HCT116 (cell line): ENCODE results near the gene FBN1. TPM values are rescaled to one million over a fixed set of nuclear protein-coding genes. Genes with fewer than 3 reads are reported as not detected.

Experiments used
- ATAC-seq: fragments of 200-7000 bp; cut with Tn5 transposase; 2 replicates; pipeline ENCODE4 v1.9.1; 2020; ENCODE audit warnings: mild to moderate bottlenecking, moderate library complexity
- BruUV-seq: library from RNA; stranded (reverse); fragments of 400-500 nt; replicated peaks from 2 replicates; lab custom pipeline; 2021; lab: Mats Ljungman, UMichigan
- CTCF ChIA-PET: fragments of 300-600 bp; sonication (Branson Sonifier 250); formaldehyde crosslinking; loops from one replicate; lab custom pipeline; 2021; ENCODE audit warnings: antibody characterized with exemption; lab: Charles Lee
- POLR2A ChIA-PET: fragments of 300-600, 350-600 bp; sonication (Branson Sonifier 250); formaldehyde crosslinking; loops from one replicate; lab custom pipeline; 2021; ENCODE audit warnings: antibody characterized with exemption; lab: Charles Lee
- RAD21 ChIA-PET, 2 experiments: fragments of 300-600 bp; sonication (Branson Sonifier 250); formaldehyde crosslinking; loops; one replicate each; lab custom pipeline; 2023; ENCODE audit warnings: low total read pairs in 2 of 2; ENCODE audit not compliant: uncharacterized antibody in 2 of 2, unreplicated experiment in 2 of 2, low non-redundant PET in 1 of 2; lab: Charles Lee
- DNase-seq: peaks from one replicate; pipeline ENCODE4 v3.0.0-alpha.2; 2010; ENCODE audit warnings: low read depth, low spot score
- H2AFZ ChIP-seq: fragments of 200-600 bp; shearing (Covaris generic), sonication (generic); 2 replicates; pipeline ENCODE4 v1.6.1; 2017; ENCODE audit warnings: low read depth, mixed run types, mixed read lengths, antibody characterized with exemption, low read length; ENCODE audit not compliant: poor library complexity, severe bottlenecking
- H3K27ac ChIP-seq: 2 replicates; pipeline ENCODE4 v1.5.1; 2012; ENCODE audit warnings: low read depth, low read length
- H3K27me3 ChIP-seq: fragments of 200-600 bp; sonication (generic); 2 replicates; pipeline ENCODE4 v1.6.1; 2016; ENCODE audit warnings: mixed run types, low read length, mixed read lengths; ENCODE audit not compliant: insufficient read depth
- H3K36me3 ChIP-seq, 2 experiments: fragments of 200-500 bp in 1 of 2; fragments of 200-600 bp in 1 of 2; sonication (Bioruptor generic) in 1 of 2; sonication (generic) in 1 of 2; 2 replicates each; pipeline versions ENCODE4 v1.5.1 to v1.6.1; 2014 to 2016; ENCODE audit warnings: low read length in 2 of 2, inconsistent platforms in 1 of 2, mixed read lengths in 1 of 2, mixed run types in 1 of 2; ENCODE audit not compliant: insufficient read depth in 2 of 2, control insufficient read depth in 1 of 2
- H3K4me1 ChIP-seq, 2 experiments: fragments of 200-600 bp in 1 of 2; sonication (generic) in 1 of 2; 2 replicates each; pipeline versions ENCODE4 v1.5.1 to v1.6.1; 2012 to 2017; ENCODE audit warnings: low read length in 2 of 2, inconsistent platforms in 1 of 2, mild to moderate bottlenecking in 1 of 2, mixed read lengths in 1 of 2, mixed run types in 1 of 2, moderate library complexity in 1 of 2; ENCODE audit not compliant: insufficient read depth in 2 of 2, control insufficient read depth in 1 of 2
- H3K4me2 ChIP-seq: fragments of 200-600 bp; sonication (generic); 2 replicates; pipeline ENCODE4 v1.6.1; 2017; ENCODE audit warnings: mixed run types, low read length, mixed read lengths
- H3K4me3 ChIP-seq, 2 experiments: fragments of 200-600 bp in 1 of 2; sonication (generic) in 1 of 2; replicated peaks in 1 of 2; 2 replicates each; pipeline ENCODE4 v1.5.1; 2011 to 2016; ENCODE audit warnings: low read length in 2 of 2, control low read depth in 1 of 2, low read depth in 1 of 2, mild to moderate bottlenecking in 1 of 2, mixed read lengths in 1 of 2, mixed run types in 1 of 2
- H3K79me2 ChIP-seq: fragments of 200-600 bp; sonication (generic); 2 replicates; pipeline ENCODE4 v1.6.1; 2017; ENCODE audit warnings: mild to moderate bottlenecking, mixed run types, low read length, moderate library complexity, mixed read lengths; ENCODE audit not compliant: insufficient read depth
- H3K9ac ChIP-seq: fragments of 200-600 bp; sonication (generic); 2 replicates; pipeline ENCODE4 v1.6.1; 2016; ENCODE audit warnings: low read length, mixed read lengths
- H3K9me2 ChIP-seq: fragments of 200-600 bp; sonication (generic), shearing (Covaris generic); 2 replicates; pipeline ENCODE4 v1.6.1; 2017; ENCODE audit warnings: mixed run types, mild to moderate bottlenecking, moderate library complexity; ENCODE audit not compliant: insufficient read depth
- H3K9me3 ChIP-seq, 2 experiments: fragments of 200-500 bp in 1 of 2; fragments of 200-600 bp in 1 of 2; sonication (Bioruptor generic) in 1 of 2; sonication (generic) in 1 of 2; 2 replicates each; pipeline ENCODE4 v1.6.1; 2014 to 2017; ENCODE audit warnings: low read length in 2 of 2, mixed read lengths in 2 of 2, inconsistent platforms in 1 of 2, low read depth in 1 of 2, mild to moderate bottlenecking in 1 of 2, mixed run types in 1 of 2, moderate library complexity in 1 of 2; ENCODE audit not compliant: control insufficient read depth in 1 of 2, insufficient read depth in 1 of 2
- H4K20me1 ChIP-seq: fragments of 200-600 bp; sonication (generic), shearing (Covaris generic); 2 replicates; pipeline ENCODE4 v1.6.1; 2017; ENCODE audit warnings: mixed run types, mild to moderate bottlenecking, moderate library complexity; ENCODE audit not compliant: insufficient read depth
- ATF3 ChIP-seq: IDR thresholded peaks from 2 replicates; pipeline ENCODE4 v1.6.1; 2012
- CBX3 ChIP-seq: IDR thresholded peaks from 2 replicates; pipeline ENCODE4 v1.6.1; 2012; ENCODE audit warnings: low read depth
- CEBPB ChIP-seq: IDR thresholded peaks from 2 replicates; pipeline ENCODE4 v1.6.1; 2012; ENCODE audit warnings: low read depth
- EGR1 ChIP-seq: IDR thresholded peaks from 2 replicates; pipeline ENCODE4 v1.6.1; 2012; ENCODE audit warnings: low read depth
- EZH2phosphoT487 ChIP-seq: fragments of 200-600 bp; IDR thresholded peaks from 2 replicates; pipeline ENCODE4 v1.6.1; 2018; ENCODE audit warnings: antibody characterized with exemption, borderline replicate concordance
- FOSL1 ChIP-seq: IDR thresholded peaks from 2 replicates; pipeline ENCODE4 v1.6.1; 2012; ENCODE audit warnings: low read depth
- JUND ChIP-seq: IDR thresholded peaks from 2 replicates; pipeline ENCODE4 v1.6.1; 2012
- POLR2A ChIP-seq: IDR thresholded peaks from 2 replicates; pipeline ENCODE4 v1.7.0; 2011; ENCODE audit warnings: borderline replicate concordance; ENCODE audit not compliant: insufficient read depth, insufficient read length; ENCODE audit errors: extremely low read depth
- POLR2AphosphoS5 ChIP-seq: IDR thresholded peaks from 2 replicates; pipeline ENCODE4 v1.6.1; 2011; ENCODE audit warnings: mild to moderate bottlenecking, low read depth, low read length, moderate library complexity
- RAD21 ChIP-seq: IDR thresholded peaks from 2 replicates; pipeline ENCODE4 v1.6.1; 2012; ENCODE audit warnings: low read depth, mild to moderate bottlenecking
- REST ChIP-seq: IDR thresholded peaks from 2 replicates; pipeline ENCODE4 v1.6.1; 2012; ENCODE audit warnings: low read depth
- SRF ChIP-seq: IDR thresholded peaks from 2 replicates; pipeline ENCODE4 v1.6.1; 2012; ENCODE audit warnings: low read depth
- YY1 ChIP-seq: IDR thresholded peaks from 2 replicates; pipeline ENCODE4 v1.6.1; 2011; ENCODE audit warnings: low read length, low read depth, moderate library complexity, mild to moderate bottlenecking; ENCODE audit not compliant: insufficient replicate concordance; ENCODE audit errors: extremely low read depth
- ZFX ChIP-seq: fragments of 450-650 bp; IDR thresholded peaks from 2 replicates; pipeline ENCODE4 v1.6.1; 2017
- ZNF274 ChIP-seq: fragments of 200-500 bp; sonication (Bioruptor generic); IDR thresholded peaks from 2 replicates; pipeline ENCODE4 v1.6.1; 2014; ENCODE audit warnings: mild to moderate bottlenecking, low read depth, low read length, inconsistent platforms
- intact Hi-C: fragments of 100-400 bp; cut with micrococcal nuclease; formaldehyde crosslinking; loops from 2 replicates; pipeline ENCODE4 v1.10.0; 2022
- total RNA-seq: library from RNA; stranded (reverse); gene quantifications from one replicate; pipeline ENCODE4 v1.2.1, GENCODE V29; 2021; ENCODE audit not compliant: unreplicated experiment
- TF ChIP-seq, protein P1 (sequence below): IDR thresholded peaks from 2 replicates; pipeline ENCODE4 v1.6.1; 2012
- TF ChIP-seq, protein P2 (sequence below), 3 experiments: fragments of 200-600 bp in 1 of 3; sonication (generic) in 1 of 3; IDR thresholded peaks in 2 of 3; conservative IDR thresholded peaks in 1 of 3; 2 replicates each; pipeline ENCODE4 v1.5.1; 2012 to 2017; ENCODE audit warnings: low read depth in 2 of 3, low read length in 2 of 3, antibody characterized with exemption in 1 of 3, borderline replicate concordance in 1 of 3, control low read depth in 1 of 3, mild to moderate bottlenecking in 1 of 3, mixed read lengths in 1 of 3, mixed run types in 1 of 3, moderate library complexity in 1 of 3; ENCODE audit not compliant: insufficient read depth in 1 of 3
- TF ChIP-seq, protein P3 (sequence below): IDR thresholded peaks from 2 replicates; pipeline ENCODE4 v1.6.1; 2011; ENCODE audit warnings: mild to moderate bottlenecking, low read length, moderate library complexity; ENCODE audit not compliant: insufficient replicate concordance; ENCODE audit errors: extremely low read depth

Gene FBN1
- total RNA-seq, 1 experiment from 2014 or later: 1.7 TPM

- no peaks in the 10 kb centered on the region for H3K27me3 ChIP-seq
- H3K4me3 ChIP-seq: no peak overlapping the region
- H3K36me3 ChIP-seq: no peaks in the 10 kb centered on the region
- H3K4me2 ChIP-seq: no peak overlapping the region
- H3K27ac ChIP-seq: no peak overlapping the region
- no peaks in the 10 kb centered on the region for H3K79me2 ChIP-seq
- intact Hi-C loops: no loop called here
- RAD21 ChIA-PET: no interaction called here
- peaks cover 3 to 13% of the 10 kb centered on the region in 2 experiments; a peak in 3 of 4 replicates for H3K4me1 ChIP-seq
- no peak for TF ChIP-seq ZFX
- TF ChIP-seq JUND: no peak
- no peak for TF ChIP-seq RAD21
- no peak for TF ChIP-seq FOSL1
- no peak for TF ChIP-seq REST
- no peak for TF ChIP-seq YY1
- no peak for TF ChIP-seq SRF
- TF ChIP-seq POLR2AphosphoS5: no peak
- TF ChIP-seq CEBPB: no peak
- TF ChIP-seq, protein P1, sequence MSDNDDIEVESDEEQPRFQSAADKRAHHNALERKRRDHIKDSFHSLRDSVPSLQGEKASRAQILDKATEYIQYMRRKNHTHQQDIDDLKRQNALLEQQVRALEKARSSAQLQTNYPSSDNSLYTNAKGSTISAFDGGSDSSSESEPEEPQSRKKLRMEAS: no peak
- no peak for TF ChIP-seq EGR1
- TF ChIP-seq ATF3: no peak
- TF ChIP-seq, protein P2, sequence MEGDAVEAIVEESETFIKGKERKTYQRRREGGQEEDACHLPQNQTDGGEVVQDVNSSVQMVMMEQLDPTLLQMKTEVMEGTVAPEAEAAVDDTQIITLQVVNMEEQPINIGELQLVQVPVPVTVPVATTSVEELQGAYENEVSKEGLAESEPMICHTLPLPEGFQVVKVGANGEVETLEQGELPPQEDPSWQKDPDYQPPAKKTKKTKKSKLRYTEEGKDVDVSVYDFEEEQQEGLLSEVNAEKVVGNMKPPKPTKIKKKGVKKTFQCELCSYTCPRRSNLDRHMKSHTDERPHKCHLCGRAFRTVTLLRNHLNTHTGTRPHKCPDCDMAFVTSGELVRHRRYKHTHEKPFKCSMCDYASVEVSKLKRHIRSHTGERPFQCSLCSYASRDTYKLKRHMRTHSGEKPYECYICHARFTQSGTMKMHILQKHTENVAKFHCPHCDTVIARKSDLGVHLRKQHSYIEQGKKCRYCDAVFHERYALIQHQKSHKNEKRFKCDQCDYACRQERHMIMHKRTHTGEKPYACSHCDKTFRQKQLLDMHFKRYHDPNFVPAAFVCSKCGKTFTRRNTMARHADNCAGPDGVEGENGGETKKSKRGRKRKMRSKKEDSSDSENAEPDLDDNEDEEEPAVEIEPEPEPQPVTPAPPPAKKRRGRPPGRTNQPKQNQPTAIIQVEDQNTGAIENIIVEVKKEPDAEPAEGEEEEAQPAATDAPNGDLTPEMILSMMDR (IDR thresholded peaks at IDR 0.05 in 2 of 3, conservative IDR thresholded peaks at IDR 0.05 in 1 of 3; ENCODE audit: borderline replicate concordance in 1 of 3, insufficient read depth in 1 of 3, low read depth in 2 of 3, low read length in 2 of 3): no peak
- TF ChIP-seq EZH2phosphoT487: no peak
- TF ChIP-seq ZNF274: no peak
- TF ChIP-seq CBX3: no peak
- TF ChIP-seq, protein P3, sequence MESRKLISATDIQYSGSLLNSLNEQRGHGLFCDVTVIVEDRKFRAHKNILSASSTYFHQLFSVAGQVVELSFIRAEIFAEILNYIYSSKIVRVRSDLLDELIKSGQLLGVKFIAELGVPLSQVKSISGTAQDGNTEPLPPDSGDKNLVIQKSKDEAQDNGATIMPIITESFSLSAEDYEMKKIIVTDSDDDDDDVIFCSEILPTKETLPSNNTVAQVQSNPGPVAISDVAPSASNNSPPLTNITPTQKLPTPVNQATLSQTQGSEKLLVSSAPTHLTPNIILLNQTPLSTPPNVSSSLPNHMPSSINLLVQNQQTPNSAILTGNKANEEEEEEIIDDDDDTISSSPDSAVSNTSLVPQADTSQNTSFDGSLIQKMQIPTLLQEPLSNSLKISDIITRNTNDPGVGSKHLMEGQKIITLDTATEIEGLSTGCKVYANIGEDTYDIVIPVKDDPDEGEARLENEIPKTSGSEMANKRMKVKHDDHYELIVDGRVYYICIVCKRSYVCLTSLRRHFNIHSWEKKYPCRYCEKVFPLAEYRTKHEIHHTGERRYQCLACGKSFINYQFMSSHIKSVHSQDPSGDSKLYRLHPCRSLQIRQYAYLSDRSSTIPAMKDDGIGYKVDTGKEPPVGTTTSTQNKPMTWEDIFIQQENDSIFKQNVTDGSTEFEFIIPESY: no peak
- TF ChIP-seq POLR2A: no peak
- H3K9me2 ChIP-seq: no peaks in the 10 kb centered on the region
- H2AFZ ChIP-seq: no peak overlapping the region
- BruUV-seq: no TSS peak
- ATAC-seq (no peak), DNase-seq (no peak)
- CTCF ChIA-PET: no interaction called here
- H3K9ac ChIP-seq: no peak overlapping the region
- no peaks in the 10 kb centered on the region for H3K9me3 ChIP-seq
- POLR2A ChIA-PET: no interaction called here
- H4K20me1 ChIP-seq: no peaks in the 10 kb centered on the region
These were observed 262.5 kb downstream of the FBN1 start for GRCh38 chr15:48383031-48383430.
